ELR (cell line): Measurements from ENCODE around the gene SIRT2.
A peak's percentile ranks its signal among the peaks of the same experiment; 100 is the strongest.
"Not testable (repeated sequence)": the region's sequence is repeated elsewhere in the genome, so short reads cannot be mapped to it uniquely, and the experiment has no call there.

ENCODE experiments used
- DNase-seq: peaks from one replicate; pipeline ENCODE4 v3.0.0-alpha.2; 2015; ENCODE audit warnings: low read depth

The SIRT2 gene

DNA sequence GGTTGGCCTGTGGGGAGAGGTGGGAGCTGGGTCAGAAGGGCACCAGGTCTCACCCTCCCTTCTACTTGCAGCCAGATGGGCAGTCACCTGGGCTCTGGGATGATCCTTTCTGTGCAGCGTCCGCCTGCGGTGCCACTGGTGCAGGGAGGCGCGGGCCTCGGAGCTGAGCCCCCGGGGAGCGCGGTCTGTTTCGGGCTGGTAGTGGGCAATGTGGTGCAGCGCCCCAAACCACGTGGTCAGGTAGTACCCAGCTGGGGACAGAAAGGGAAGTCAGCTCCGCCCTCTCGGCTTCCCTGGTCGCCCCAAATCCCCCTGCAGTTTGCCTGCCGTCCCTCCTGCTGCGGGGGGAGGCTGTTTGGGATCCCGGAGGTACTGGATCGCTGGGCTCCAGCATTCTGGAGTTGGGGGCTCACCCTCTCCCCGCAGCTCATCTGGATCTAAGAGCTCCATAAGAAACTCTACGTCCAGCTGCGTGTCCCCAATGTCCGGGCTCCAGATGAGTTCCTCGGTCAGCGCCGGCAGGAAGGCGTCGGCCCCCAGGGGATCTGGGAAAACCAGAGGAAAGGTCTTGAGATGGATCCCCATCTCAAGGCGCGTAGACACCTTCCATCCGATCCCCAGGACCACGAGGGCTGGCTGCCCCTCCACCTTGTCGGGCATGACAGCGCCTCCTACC is 30.1 kb downstream of the SIRT2 start:
- no peak for DNase-seq

DNA sequence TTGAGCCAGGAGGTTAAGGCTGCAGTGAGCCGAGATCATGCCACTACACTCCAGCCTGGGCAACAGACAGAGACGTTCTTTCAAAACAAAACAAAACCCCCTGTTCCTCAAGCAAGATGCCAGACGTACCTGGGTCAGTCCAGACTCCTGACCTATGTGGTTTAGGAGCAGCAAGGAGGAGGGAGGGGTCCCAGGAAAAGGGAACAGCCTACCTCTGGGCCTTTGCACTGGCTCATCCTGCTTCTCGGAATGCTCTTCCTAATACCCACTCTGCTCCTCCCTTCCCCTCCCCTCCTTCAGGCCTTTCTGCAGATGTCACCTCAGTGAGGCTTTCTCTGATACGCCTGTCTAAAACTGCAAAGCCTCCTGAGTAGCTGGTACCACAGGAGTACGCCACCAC is 30.9 kb downstream of the SIRT2 start:
- DNase-seq = no peak

DNA sequence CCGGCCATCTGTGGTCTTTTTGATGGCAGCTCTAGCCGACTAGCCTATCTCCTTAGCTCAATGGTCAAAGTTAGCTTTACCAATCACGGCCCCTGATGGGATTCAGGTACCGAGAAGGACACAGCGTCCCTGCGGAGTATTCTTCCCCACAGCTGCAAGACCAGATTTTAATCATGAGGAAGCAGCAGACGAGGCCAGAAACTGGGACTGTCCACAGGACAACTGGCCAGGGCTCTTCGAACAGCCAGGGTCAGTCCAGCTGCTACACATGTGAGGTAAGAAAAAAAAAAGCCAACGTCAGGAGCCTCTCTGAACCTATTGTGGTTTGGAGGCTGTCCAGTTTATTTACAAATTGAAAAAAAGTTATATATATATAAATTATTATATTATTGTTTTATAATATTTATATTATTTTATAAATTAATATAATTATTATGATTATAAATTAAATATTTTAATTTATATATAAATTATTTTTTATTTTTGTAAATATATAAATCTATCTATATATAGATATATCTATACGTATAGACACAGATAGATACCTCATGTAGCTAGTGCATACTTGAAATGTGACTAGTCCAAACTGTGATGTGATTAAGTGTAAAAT is 32.1 kb downstream of the SIRT2 start:
- no peak for DNase-seq

DNA sequence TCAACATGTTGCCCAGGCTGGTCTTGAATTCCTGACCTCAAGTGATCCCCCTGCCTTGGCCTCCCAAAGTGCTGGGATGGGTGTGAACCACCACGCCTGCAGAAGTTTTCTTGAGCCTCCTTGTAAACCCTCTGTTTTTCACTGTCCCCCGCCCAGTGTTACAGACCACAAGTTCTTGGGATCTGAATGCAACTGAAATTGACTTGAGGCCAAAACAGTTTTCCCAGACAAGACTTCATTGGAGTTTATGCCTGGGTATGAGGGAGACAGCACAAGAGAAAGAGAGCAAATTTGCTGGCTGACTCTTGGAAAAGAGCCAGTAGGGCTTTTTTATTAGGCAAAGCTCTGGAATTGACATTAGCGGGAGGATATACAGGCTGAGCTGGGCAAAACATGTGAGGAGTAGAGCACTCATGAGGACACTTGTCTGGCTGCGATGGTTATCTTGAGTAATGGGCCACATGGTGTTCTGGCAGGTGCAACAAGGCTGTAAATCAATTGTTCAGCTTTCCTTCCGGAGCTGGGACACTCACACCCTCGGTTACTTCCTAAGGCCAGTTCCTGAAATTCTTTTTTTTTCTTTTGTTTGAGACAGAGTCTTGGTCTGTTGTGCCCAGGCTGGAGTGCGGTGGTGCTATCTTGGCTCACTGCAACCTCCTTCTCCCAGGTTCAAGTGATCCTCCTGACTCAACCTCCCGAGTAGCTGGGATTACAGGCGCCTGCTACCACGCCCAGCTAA is 36.9 kb downstream of the SIRT2 start:
- no peak for DNase-seq

DNA sequence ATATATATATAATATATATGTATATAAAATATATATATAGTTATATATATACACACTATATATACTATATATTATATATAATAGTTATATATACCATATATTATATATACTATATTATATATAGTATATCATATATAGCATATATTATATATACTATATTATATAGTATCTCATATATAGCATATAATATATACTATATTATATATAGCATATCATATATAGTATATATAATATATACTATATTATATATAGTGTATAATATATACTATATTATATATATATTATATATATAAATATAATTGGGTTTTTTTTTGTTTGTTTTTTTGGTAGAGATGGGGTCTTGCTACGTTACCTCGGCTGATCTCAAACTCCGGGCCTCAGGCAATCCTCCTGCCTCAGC is 38.0 kb downstream of the SIRT2 start:
- DNase-seq = no peak

DNA sequence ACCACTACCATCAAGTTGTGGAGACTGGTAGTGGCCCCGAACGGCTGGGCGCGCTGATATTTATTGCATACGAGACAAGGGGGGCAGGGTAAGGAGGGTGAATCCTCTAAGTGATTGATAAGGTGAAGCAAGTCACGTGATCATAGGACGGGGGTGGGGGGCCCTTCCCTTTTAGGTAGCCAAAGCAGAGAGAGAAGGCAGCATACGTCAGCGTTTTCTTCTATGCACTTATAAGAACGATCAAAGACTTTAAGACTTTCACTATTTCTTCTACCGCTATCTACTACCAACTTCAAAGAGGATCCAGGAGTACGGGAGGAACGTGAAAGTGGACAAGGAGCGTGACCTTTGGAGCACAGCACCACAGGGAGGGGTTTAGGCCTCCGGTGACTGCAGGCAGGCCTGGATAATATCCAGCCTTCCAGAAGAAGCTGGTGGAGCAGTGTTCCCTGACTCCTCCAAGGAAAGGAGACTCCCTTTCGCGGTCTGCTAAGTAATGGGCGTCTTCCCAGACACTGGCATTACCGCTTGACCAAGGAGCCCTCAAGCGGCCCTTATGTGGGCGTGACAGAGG is 39.7 kb downstream of the SIRT2 start:
- not testable (repeated sequence) for DNase-seq

DNA sequence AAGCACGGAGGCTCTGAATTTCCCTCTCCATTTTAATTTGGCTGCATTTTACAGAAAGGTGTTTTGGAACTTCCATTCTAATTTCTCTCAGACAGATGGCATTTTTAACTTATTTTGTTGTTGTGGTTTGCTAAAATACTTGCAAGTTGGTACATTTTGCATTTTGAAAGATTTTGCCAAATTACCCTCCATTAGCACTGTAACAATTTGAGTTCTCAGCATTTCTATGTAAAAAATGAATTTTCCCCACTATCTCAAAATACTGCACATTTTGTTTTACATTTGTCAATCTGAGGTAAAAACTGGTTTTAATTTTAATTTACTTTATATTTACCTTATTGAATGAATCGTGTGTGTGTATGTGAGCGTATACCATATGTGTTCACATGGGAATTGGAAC is 42.6 kb downstream of the SIRT2 start:
- no peak for DNase-seq

DNA sequence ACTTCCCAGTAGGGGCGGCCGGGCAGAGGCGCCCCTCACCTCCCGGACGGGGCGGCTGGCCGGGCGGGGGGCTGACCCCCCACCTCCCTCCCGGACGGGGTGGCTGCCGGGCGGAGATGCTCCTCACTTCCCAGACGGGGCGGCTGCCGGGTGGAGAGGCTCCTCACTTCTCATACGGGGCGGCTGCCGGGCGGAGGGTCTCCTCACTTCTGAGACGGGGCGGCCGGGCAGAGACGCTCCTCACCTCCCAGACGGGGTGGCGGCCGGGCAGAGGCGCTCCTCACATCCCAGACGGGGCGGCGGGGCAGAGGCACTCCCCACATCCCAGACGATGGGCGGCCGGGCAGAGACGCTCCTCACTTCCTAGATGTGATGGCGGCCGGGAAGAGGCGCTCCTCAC is 43.7 kb downstream of the SIRT2 start:
- not testable (repeated sequence) for DNase-seq

DNA sequence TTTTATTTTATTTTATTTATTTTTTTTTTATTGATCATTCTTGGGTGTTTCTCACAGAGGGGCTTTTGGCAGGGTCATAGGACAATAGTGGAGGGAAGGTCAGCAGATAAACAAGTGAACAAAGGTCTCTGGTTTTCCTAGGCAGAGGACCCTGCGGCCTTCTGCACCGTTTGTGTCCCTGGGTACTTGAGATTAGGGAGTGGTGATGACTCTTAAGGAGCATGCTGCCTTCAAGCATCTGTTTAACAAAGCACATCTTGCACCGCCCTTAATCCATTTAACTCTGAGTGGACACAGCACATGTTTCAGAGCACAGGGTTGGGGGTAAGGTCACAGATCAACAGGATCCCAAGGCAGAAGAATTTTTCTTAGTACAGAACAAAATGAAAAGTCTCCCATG is 44.5 kb downstream of the SIRT2 start:
- DNase-seq = not testable (repeated sequence)

DNA sequence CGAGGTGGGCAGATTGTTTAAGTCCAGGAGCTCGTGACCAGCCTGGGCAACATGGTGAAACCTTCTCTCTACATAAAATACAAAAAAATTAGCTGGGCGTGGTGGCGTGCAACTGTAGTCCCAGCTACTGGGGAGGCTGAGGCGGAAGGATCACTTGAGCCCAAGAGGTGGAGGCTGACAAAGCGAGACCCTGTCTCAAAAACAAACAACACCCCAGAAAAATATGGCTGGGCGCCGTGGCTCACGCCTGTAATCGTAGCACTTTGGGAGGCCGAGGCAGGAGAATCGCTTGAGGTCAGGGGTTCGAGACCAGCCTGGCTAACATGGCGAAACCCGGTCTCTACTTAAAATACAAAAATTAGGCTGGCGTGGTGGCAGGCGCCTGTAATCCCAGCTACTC is 46.2 kb downstream of the SIRT2 start:
- DNase-seq = no peak

DNA sequence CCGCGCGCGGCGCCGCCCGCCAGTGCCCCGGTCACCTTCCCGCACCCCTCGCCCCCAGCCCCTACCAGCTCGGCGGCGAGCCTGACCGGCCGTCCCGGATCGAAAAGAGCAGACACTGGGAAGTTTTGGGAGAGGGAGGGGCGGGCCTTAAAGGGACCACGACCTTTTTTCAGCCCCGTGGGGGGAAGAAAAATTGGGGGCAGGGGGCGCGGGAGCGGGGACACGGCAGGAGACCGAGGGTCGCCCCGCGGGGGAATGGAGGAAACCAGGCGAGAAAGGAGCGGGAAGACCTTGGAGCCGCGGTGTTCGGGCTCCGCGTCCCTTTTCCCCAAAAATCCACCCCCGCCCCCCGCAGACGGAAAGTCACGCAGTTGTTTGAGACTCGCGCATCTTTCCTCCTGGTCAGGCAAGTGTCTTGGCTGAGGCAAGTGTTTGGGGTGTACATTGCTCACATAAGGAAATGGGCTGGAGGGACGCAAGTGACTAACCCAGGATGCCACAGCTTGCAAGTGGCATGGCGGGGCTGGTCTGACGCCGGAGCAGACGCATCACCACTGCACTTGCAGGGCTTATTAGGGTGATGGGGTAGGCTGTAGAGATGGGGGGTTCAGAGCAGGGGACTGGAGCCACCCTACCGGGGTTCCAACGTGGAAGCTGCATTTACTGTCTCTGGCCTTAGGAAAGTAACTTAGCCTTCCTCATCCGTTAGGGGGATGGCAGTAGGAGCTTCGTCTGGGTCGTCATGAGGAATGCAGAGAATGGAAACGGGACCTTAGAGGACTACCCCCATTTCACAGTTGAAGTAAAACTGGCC is 47.0 kb downstream of the SIRT2 start:
- DNase-seq = peak; percentile 85

DNA sequence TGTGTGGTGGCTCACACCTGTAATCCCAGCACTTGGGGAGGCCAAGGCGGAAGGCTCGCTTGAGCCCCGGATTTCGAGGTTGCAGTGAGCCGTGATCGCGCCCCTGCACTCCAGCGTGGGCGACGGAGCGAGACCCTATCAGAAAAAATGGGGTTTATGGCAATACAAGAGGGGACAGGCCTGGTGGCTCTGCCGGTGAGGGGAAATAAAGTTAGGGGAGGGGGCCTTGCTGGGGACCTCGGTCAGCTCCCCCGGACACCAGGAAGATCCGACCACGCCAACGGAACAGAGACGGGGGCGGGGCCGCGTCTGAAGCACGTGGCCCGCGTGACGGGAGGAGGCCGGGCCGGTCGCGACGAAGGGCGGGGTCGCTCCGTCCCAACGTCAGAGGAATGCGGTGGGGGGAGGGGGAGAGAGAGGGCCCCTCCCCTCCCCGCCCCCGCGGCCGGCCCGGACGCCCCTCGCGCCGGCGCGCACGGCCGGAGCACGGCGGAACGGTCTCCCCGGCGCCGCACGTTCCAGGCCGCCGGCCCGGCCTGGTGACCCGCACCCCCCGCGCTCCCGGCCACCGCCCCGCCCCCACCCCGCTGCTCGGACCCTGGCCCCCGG is 47.7 kb downstream of the SIRT2 start:
- DNase-seq = peak; percentile 94

DNA sequence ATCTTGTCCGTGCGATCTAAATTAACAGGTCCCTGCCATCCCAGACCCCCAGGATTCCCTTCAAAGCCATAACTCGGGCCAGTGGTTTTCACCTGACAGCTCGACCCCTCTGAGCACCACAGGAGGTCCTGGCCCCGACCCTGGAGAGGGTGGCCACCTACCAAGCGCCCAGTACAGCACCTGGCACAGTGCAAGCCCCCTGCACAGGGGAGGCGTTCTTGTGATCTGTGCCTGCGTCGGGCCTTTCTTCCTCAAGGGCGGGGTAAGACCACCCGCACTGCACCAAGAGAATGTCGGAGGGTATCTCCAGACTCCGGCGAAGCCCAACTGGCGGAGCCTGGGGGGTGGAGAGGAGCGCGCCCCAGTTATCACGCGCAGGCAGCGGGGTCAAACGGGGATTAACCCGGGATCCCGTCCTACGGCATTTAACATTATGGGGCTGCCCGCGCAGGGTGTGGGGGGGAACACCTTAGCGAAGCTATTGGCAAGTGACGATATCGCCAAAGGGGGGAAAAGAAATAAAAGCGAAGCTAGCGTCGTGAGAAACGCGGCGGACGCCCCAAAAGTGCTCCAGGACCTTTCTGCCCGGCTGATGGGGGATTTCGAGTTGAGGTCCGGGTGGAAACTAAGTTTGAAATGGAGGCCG is 48.3 kb downstream of the SIRT2 start:
- DNase-seq = peak; percentile 33

DNA sequence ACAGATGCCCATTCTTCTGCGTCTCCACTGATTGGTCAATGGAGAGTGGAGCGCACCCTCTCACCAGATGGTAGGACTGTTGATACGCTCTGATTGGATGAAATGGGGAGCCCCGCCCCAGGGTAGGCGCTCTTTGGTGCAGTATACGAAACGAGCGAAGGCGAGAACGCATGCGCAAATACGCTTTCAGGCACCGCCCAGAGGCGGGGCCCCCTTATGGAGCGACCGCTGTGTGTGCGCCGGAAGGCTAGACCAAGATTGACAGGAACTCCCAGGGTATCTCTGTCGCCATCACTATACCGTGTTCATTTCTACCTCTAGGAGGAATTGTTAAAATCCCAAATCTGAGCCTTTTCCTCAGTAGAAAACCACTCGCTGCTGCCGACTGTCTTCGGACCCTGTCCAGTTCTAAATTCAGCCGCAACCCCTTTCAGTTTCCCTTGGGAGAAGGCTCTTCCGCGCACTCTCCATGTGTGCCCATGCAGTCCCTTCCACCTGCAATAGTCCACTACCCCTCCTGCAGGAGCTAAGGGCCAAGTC is 48.9 kb downstream of the SIRT2 start:
- peak; percentile 100 for DNase-seq

DNA sequence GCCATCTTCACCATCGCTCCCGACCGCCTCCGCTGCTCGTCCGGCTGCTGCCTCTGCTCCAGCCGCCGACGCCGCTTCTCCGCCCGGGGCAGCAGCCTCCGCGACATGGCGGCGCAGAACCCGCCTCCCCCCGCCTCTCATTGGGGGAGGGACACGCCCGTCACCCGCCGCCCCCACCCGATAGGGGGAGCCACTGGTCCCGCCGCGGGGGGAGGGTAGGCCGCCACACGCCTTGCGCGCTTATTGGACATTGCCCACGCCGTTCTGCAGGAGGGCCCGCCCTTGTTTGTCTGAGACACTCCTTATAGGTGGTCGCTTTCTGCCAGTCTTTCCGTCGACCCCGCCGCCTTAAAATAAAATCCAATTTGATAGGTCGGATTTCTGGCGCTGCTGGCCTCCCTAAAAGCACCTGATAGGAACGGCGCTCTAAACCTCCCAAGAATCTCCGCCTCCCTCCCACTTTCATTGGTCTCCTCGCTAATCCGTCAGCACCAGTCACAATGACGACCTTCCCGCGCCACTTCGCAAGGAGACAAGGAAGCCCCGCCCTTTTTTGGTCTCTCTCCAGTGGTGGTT is 49.5 kb downstream of the SIRT2 start, which contains the start of gene HNRNPL:
Gene HNRNPL (minus strand): TSS at position 127 of the 576 bp plus-strand sequence. CDS start 20 bp downstream, at position 107.
- DNase-seq = no peak

DNA sequence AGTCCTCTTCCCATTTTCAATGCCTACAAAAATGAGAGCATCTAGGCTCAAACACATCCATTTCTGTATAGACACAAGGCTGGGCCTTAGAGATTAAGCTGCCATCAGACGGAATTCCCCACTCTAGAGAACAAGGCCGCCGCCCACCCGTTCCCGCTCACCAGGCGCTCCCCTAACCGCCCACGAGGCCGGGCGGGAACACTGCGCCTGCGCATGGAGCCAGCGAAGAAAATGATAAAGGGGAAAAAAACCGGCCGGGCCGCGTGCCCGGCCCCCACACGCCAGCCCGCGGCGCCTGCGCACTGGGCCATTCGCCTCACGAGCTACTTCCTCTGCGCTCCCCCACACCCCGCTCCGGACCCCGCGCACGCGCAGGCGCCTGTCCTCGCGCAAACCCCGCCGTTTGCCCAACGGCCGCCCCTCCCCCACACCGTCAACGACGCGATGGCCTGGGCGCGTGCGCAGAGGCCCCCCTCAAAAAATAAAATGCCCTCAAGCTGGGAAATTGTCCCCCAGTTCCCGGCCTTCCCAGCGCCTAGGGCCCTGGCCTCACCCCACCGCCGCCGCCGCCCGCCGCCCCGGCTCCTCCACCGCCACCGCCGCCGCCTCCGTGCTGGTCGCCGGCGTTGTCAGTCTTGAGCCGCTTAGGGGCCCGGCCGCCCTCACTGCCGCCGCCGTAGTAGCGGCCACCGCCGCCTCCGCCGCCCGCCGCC is 50.1 kb downstream of the SIRT2 start:
- peak; percentile 95 for DNase-seq

DNA sequence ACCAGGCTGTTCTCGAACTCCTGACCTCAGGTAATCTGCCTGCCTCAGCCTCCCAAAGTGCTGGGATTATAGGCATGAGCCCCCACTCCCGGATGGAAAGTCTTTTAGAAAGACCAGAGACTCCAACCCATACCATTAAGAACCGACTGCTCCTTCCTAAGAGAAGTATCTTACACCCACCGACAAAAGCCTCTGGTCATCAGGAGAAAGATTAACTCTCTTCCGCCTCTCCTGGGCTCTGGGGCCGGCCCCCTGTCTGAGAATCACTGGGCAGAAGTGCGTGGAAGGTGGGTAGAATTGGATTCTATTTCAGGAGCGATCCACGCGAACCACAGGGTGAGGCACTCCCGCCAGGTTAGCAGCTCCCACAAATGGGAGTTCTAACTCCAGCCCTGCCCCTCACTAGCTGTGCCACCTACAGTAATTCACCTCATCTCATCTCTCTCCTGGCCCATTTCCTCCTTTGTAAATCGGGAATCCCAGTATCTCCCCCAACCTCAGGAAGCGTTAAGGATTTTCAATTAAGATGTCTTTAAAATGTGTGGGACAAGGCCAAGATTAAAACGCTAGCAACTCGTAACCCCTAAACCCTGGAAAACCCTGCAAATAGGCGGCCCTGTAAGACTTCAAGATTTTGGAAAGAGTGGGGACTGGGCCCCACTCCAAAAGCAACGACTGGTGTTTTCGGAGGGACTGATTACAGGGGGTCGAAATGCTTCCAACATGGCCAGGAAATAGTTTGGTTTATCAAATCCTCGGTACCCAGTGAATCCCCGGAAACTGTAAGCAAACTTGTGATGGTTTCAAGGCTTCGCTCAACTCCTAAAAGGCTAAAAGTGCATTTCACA is 50.9 kb downstream of the SIRT2 start:
- DNase-seq = no peak

DNA sequence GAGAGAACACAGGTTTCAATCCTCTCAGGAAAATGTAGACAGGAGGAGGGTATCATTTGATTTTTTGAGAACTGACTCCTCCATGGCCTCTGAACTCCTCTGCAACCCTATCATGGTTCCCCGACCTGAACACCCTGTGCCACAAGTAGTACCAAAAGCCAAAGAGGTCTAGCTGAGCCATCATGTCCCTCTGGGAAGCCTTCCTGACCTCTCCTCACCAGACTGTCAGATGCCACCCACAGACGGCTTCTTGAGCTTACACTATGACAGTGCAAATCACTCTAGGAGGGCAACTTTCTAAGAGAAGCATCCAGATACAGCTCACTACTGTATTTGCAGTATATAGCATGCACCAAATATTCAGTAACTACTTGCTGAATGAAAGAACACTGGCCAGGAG is 53.3 kb downstream of the SIRT2 start:
- DNase-seq = no peak
